HG02970 (cell line): Measurements from ENCODE around the gene PPEF2.

Experiments
- ATAC-seq: cut with Tn5 transposase; IDR thresholded peaks from one replicate; pipeline ENCODE4 v1.9.1; 2021; ENCODE audit warnings: mild to moderate bottlenecking, moderate library complexity, moderate number of reproducible peaks; ENCODE audit not compliant: unreplicated experiment, low FRiP score

PPEF2 gene

DNA sequence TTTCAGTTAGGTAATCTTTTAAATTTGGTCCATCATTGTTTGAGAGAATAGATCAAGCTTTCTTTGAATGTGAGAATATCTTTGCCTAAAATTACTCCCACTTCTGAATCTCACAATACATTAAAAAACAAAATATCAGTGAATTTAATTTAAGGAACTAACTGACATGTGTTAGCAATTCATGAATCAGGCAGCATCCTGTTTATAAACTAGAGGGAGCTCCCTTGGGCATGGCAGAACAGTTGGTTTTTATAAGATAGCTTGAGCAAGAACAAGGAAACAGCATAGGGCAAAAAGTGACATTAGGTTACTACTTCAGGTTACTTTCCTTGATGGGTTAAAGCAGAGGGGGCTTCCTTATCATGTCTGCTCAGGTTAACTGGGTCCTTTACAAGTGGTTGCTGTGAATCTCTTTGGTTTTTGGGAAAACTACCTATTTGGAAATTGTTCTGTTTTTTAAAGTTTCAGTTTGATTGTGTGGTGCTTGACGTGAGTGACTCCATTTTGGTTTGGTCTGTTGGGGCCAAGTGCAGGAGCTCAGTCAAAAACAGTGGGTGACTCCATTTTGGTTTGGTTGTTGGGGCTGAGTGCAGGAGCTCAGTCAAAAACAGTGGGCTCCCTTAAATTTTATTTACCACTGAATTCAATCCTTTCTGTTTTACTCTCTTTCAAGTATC, 68.0 kb downstream of the PPEF2 start:
- ATAC-seq, result no peak

DNA sequence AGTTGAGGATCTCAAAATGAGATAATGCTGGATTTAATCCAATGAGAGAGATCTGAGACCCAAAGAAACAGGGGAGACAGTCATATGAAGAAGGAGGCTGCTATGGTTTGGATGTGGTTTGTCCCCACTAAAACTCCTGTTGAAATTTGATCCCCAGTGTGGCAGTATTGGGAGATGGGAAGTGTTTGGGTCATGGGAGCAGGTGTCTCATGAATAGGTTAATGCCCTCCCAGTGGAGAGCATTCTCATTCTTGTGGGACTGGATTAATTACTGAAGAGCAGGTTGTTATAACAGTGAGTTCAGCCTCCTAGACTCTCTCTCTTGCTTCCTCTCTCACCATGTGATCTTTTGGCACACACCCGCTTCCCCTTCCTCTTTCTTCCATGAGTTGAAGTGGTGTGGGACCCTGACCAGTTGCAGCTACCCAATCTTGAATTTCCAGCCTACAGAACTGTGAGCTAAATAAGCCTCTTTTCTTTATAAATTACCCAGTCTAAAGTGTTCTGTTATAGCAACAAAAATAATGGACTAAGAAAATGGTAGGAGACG, 70.3 kb downstream of the PPEF2 start:
- no peak for ATAC-seq

DNA sequence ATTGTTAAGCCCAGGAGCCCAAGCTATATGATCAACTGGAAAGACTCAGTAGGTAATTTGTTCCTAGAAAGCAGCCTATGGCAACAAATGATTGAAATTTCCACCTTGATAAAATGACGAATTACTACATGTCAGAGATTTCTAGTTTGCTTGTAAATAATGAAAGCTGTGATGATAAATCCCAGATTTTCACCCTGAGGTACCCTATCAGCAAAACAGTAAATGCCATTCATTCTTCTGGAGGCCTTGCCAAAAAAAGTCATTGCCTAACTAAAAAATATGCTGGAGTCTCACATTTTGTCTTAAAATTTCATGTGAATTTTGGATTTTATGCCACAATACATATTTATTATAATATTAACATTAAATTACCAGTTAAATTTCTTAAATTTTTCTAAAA, 71.3 kb downstream of the PPEF2 start:
- no peak for ATAC-seq

DNA sequence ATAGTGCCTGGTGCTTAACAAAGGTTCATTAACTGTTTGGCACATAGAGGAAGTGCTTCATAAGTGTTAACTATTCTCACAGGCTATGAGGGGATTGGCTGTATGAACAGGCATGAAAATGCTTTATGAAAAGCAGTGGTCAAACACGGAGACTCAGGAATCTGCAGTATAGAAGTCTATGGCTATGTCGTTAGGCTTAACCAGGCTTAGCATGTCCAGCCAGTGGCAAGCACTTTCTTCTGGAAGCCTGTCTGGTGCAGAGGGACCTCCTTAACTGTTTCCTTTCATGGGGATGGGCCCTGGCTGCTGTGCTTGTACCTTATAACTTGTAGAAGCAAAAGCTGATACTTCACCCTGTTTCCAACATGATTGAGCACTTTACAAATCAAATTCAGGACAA, 78.4 kb downstream of the PPEF2 start:
- no peak for ATAC-seq

DNA sequence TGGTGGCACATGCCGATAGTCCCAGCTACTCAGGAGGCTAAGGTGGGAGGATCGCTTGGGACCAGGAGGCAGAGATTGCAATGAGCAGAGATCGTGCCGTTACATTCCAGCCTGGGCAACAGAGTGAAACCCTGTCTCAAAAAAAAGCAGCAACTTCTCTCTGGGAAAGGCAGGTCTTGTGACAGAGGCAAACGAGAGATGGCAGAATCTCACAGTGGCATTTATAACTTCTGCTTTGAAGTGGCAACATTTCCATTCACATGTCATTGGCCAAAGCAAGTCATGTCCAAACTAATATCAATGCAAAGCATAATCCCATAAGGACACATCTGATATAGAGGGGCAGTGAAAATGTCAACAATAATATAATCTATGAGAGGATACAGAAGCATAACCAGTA, 79.8 kb downstream of the PPEF2 start:
- no peak for ATAC-seq

DNA sequence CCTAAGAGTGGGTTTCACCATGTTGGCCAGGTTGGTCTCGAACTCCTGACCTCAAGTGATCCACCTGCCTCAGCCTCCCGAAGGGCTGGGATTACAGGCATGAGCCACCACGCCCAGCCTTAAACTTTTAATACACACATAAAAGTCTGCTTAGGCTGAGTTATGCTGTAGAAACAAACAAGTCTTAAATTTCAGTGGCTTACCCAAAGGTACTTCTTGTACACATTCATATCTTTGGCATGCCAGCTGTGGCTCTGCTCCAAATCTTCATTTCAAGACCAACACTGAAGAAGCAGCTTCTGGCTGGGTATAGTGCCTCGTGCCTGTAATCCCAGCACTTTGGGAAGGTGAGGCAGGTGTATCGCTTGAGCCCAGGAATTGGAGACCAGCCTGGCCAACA, 80.3 kb downstream of the PPEF2 start:
- ATAC-seq, result no peak

DNA sequence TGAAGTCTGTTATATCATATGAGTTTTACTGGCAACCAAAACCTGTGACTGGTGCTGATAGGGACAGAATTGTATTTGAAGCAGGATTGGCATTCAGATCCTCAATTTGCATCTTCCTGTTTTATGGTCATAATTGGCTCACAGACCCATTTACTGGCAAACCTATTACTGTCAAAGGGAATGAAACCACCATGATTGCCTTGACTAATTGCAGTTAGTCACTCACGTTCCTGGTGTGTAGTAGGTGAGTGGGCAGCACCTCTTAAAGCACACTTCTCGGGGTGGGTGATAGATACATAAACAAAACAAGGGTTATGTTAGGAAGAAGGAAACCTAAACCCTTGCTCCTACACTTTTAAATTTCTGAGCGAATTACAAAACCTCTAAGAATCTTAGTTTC, 81.0 kb downstream of the PPEF2 start:
- no peak for ATAC-seq

DNA sequence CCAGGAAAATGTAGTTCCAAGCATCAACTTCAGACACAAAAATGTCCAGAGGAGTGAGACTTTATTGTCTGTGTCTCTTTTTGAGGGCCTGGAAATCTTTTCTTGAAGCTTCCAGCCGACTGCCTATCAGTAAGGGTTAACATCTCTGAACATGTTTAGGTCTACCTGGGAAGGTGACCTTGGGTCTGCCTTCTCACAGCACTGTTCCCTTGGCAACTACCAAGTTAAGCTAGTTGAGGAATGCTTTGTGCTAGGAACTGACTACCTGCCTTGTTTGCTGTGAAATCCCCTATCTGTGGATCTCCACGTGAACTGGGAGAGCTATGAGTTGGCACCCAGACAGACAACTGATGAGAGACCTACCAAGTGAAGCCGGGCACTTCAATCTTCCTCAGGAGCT, 81.6 kb downstream of the PPEF2 start:
- ATAC-seq, result no peak

DNA sequence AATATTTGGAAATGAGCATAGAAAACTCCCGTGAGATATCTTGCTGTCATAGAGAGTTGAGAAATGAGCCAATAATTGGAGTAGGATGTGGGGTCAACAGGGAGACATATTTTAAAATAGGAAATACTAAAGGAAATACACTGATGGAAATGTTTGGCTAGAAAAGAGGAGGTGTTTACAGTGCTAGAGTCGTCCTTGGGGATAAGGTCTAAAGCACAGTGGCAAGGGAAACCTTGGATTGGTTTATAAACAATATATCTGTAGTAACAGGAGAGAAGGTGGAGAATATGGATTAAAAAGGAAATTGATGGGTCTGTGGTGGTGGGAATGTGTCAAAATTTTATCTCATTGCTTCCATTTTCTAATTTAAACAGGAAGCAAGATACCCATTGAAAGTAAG, 82.1 kb downstream of the PPEF2 start:
- ATAC-seq, result no peak

DNA sequence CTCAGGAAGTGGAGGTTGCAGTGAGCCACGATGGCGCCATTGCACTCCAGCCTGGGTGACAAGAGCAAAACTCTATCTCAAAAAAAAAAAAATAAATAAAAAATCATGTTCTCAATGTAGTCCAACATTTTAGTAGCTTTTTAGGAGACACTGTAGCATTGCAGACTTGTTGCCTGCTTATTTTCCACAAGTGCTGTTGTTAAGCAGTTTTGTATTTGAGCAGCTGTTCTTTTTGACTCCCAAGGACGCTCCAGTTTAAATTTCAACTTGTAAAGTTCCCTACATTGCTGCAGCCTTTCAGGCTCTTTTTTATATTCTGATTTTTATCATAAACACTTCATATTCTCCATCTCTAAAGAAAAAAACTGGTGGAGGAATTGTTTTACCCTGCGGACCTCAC, 83.1 kb downstream of the PPEF2 start:
- no peak for ATAC-seq

DNA sequence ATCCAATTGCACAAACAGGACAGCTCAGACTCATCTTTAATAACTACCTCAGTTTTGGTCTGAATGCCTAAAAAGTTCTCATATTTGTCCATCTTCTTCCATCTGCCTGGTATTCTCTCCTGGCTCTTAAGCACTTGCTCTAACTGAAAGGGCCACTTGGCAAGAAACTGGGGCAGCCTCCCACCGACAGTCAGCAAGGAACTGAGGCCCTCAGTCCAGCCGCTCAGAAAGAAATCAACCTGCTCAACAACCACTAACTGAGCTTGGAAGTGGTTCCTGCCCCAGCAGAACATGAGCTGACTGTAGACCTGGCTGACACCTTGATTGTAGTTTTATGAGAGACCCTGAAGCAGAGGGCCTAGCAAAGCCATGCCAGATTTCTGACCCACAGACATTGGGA, 84.4 kb downstream of the PPEF2 start:
- ATAC-seq, result no peak
